GM20000 (cell line): ENCODE data around the gene COL4A2.

Source experiments
- DNase-seq: peaks from one replicate; pipeline ENCODE4 v3.0.0; 2012; ENCODE audit warnings: low spot score
- TF ChIP-seq, protein P1 (sequence below): IDR thresholded peaks from 2 replicates; pipeline ENCODE4 v1.5.1; 2012; ENCODE audit warnings: mild to moderate bottlenecking, control low read depth; ENCODE audit errors: extremely low read depth, missing control alignments

COL4A2 gene

DNA sequence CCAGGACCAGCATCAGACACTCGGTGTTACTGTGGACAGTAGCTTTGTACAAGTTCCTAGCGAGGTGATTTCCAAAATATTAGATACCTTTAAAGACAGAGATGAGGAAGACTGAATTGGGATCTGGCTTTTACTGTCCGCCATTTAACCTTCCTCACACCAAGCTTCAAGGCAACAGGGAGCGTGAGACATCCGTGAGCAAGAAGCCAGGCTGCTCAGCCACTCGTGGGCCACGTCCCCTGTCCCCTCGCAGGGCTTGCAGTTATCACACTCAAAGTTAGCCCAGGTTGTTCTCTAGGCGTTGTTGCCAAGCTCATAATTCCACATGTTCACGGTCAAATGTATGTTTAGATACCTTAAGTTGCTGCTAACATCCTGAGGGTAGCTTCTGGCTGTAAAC lies 102.9 kb downstream of the COL4A2 start:
- DNase-seq: no peak
- TF ChIP-seq, protein P1, sequence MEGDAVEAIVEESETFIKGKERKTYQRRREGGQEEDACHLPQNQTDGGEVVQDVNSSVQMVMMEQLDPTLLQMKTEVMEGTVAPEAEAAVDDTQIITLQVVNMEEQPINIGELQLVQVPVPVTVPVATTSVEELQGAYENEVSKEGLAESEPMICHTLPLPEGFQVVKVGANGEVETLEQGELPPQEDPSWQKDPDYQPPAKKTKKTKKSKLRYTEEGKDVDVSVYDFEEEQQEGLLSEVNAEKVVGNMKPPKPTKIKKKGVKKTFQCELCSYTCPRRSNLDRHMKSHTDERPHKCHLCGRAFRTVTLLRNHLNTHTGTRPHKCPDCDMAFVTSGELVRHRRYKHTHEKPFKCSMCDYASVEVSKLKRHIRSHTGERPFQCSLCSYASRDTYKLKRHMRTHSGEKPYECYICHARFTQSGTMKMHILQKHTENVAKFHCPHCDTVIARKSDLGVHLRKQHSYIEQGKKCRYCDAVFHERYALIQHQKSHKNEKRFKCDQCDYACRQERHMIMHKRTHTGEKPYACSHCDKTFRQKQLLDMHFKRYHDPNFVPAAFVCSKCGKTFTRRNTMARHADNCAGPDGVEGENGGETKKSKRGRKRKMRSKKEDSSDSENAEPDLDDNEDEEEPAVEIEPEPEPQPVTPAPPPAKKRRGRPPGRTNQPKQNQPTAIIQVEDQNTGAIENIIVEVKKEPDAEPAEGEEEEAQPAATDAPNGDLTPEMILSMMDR: no peak

DNA sequence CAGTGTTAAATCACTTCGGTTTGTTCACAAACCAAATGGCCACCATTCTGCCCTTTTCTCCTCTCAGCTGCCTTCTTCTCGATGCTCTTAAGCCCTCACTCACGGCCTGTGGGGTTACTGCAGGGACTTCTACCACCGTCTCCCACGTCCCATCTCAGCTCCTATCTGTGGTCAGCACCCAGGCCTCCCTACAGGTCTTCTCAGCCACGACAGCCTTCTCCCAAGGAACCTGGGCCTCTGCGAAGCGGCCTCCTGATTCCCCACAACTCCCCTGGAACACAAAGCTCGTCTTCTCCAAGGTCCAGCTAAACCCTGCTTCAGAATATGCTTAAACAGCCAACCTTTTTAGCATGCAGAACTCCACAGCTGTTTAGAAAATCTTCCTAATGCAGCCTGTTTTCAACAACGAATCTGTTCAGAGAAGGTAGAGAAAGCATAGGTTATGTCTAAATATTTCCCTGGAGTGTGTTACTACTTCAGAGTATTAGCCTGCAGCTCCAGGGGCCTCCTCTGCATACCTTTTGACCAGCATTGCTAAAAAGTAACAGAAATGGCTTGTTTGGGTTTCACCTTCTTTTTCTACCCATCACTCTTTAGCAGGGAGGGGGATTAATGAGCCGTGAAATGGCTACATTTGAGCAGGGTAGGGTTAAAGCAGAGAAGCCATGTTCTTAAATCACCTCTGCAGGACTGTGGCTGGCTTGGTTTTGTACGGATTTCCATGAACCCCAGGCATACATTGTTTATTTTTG lies 104.0 kb downstream of the COL4A2 start:
- TF ChIP-seq, protein P1: no peak
- DNase-seq: no peak

DNA sequence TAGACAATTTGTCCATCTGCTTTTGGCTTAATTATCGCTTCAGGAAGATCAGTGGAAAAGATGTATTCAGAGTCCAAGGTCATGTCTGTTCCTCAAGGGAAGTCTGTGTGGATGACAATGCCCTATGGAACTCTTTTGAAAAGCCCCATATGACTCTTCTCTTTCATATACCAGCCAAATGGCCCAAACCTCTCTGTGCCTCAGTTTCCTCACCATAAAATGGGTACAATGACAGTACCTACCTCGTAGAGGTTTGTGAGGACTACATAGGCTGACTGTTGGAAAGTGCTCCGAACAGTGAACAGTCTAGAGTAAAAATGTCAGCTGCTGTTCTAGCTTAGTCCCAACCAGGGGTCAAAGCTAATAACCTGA lies 104.6 kb downstream of the COL4A2 start:
- TF ChIP-seq, protein P1: no peak
- DNase-seq: no peak

DNA sequence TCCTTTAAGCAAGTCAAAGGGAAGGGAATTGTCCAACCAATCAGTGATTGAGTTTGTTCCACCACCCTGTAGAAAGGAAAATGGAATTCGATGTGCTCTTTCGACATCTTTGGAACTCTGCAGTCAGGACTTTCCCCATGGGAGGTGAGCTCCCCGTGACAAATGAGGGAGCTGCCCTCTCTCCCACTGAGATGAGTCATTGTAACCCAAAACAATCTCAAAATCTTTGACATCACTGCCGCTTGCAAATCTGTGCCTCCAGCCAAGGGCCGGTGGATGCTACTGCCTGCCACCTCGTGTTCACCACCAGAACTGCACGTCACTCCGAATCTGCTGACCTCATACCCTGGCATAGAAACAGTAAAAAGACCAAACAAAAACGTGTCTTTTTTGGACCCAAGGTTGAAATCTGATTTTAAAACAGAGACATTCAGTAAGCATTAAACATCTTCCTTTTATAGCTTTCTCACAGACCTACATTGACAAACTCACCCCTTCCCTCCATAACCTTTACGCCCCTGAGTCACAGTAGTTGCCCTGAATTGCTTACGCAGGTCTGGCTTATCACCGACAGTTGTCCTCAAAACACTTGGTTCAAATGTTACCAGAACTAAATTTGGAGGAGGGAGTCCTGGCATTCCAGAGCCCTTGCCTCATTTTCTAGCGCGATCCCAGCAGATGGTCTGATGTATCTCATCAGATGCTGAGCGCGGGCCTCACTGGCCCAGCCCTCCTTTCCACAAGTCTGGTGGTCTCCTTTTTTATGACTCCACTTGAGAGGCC lies 105.2 kb downstream of the COL4A2 start:
- peak; percentile 79 for DNase-seq
- TF ChIP-seq, protein P1: peak; percentile 82

DNA sequence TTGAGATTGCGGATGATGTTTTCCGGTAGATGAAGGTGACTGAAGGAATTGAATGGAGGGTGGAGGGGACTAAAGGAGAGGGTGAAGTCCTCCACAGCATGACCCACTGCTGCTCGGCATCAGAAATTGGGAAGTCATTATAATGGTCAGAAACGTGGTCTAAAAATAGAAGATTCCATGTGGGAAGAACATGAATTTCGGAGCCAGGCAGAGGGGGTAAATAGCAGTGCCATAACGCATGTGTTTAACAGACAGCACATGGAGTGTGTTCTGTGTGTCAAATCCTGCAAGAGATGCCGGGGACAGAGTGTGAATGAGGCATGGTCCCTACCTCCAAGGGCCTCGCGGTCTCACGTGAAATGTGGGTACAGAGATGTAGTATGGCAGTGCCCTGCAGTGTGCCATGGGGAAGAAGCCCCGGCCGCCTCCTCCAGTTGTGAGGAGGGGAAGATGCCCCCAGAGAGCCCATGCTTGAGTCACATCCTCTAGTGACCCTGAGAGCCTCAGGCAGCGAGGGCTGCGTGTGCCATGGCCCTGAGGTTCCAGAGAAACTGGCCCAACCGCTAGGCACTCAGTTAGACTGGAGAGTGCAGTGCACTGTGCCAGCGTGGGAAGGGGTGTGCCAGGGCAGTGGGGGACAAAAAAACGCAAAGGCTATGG lies 106.1 kb downstream of the COL4A2 start:
- no peak for DNase-seq
- TF ChIP-seq, protein P1: no peak

DNA sequence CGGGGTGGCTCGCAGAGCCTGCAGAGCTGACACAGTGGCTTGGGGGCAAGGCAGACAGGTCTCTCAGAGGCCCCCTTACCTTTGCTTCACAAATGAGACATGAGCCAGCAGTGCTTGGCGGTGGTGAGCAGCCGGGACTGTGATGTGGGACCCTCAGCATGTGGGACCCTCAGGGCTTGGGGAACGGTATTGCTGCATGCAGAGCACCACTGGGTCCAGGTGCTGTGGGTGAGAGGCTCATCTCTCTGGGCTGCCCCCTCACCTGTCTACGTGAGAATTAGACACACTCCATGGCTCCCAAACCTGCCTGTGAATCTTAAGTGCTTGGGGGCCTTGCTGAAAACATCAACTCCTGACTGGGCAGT lies 106.6 kb downstream of the COL4A2 start:
- TF ChIP-seq, protein P1: no peak

DNA sequence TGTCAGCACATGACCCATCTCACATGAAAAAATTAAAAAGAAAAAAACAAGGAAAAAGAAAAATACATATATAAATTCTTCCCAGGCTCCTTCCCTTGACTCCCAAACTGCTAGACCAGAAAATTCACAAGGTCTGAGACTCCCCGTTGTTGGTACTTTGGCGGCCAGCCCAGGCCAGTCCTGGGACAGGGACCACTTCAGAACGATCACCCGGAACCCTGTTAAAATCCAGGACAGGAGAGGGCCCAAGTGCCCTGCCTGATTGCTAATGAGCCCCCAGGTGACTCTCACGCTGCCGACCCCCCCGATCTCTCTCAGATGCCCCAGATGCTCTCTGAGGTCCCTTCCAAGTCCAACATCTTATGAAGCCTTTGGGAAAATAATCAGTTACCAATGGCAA lies 107.2 kb downstream of the COL4A2 start:
- no peak for DNase-seq
- TF ChIP-seq, protein P1: no peak

More for the DNA sequence above, 106.6 kb downstream of the COL4A2 start:
- no peak for DNase-seq
